Measurements from ENCODE around the gene BTAF1.

- TF ChIP-seq, protein P1, sequence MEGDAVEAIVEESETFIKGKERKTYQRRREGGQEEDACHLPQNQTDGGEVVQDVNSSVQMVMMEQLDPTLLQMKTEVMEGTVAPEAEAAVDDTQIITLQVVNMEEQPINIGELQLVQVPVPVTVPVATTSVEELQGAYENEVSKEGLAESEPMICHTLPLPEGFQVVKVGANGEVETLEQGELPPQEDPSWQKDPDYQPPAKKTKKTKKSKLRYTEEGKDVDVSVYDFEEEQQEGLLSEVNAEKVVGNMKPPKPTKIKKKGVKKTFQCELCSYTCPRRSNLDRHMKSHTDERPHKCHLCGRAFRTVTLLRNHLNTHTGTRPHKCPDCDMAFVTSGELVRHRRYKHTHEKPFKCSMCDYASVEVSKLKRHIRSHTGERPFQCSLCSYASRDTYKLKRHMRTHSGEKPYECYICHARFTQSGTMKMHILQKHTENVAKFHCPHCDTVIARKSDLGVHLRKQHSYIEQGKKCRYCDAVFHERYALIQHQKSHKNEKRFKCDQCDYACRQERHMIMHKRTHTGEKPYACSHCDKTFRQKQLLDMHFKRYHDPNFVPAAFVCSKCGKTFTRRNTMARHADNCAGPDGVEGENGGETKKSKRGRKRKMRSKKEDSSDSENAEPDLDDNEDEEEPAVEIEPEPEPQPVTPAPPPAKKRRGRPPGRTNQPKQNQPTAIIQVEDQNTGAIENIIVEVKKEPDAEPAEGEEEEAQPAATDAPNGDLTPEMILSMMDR (IDR thresholded peaks at IDR 0.05 in 2 of 3, conservative IDR thresholded peaks at IDR 0.05 in 1 of 3; ENCODE audit: borderline replicate concordance in 1 of 3, insufficient read depth in 1 of 3, low read depth in 2 of 3, low read length in 2 of 3) = no peak
- no peak for TF ChIP-seq EGR1 (IDR thresholded peaks at IDR 0.05; ENCODE audit: low read depth)
- TF ChIP-seq EZH2 (IDR thresholded peaks at IDR 0.05) = no peak
- no peak for TF ChIP-seq ELF1 (IDR thresholded peaks at IDR 0.05; ENCODE audit: borderline replicate concordance, low read depth)
- peak; percentile 38; the same call in 1 of the 2 replicates for TF ChIP-seq MAX (IDR thresholded peaks at IDR 0.05)
- TF ChIP-seq JUND (IDR thresholded peaks at IDR 0.05) = peak; percentile 88
- TF ChIP-seq CBX3 (IDR thresholded peaks at IDR 0.05; ENCODE audit: low read depth) = peak; percentile 60; the same call in 1 of the 2 replicates
- TF ChIP-seq, protein P2, sequence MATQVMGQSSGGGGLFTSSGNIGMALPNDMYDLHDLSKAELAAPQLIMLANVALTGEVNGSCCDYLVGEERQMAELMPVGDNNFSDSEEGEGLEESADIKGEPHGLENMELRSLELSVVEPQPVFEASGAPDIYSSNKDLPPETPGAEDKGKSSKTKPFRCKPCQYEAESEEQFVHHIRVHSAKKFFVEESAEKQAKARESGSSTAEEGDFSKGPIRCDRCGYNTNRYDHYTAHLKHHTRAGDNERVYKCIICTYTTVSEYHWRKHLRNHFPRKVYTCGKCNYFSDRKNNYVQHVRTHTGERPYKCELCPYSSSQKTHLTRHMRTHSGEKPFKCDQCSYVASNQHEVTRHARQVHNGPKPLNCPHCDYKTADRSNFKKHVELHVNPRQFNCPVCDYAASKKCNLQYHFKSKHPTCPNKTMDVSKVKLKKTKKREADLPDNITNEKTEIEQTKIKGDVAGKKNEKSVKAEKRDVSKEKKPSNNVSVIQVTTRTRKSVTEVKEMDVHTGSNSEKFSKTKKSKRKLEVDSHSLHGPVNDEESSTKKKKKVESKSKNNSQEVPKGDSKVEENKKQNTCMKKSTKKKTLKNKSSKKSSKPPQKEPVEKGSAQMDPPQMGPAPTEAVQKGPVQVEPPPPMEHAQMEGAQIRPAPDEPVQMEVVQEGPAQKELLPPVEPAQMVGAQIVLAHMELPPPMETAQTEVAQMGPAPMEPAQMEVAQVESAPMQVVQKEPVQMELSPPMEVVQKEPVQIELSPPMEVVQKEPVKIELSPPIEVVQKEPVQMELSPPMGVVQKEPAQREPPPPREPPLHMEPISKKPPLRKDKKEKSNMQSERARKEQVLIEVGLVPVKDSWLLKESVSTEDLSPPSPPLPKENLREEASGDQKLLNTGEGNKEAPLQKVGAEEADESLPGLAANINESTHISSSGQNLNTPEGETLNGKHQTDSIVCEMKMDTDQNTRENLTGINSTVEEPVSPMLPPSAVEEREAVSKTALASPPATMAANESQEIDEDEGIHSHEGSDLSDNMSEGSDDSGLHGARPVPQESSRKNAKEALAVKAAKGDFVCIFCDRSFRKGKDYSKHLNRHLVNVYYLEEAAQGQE (IDR thresholded peaks at IDR 0.05; ENCODE audit: low read depth) = no peak
- TF ChIP-seq CEBPB (IDR thresholded peaks at IDR 0.05; ENCODE audit: low read depth) = peak; percentile 91
- no peak for TF ChIP-seq POLR2A (IDR thresholded peaks at IDR 0.05; ENCODE audit: borderline replicate concordance, extremely low read depth, insufficient read depth, insufficient read length)
Measured at GRCh38 chr10:91901784-91902677, 21.5 kb upstream of the BTAF1 start.
